ENCODE data around the gene PRDM16.
"Not testable (repeated sequence)": the region's sequence is repeated elsewhere in the genome, so short reads cannot be mapped to it uniquely, and the experiment has no call there.

The PRDM16 gene

DNA sequence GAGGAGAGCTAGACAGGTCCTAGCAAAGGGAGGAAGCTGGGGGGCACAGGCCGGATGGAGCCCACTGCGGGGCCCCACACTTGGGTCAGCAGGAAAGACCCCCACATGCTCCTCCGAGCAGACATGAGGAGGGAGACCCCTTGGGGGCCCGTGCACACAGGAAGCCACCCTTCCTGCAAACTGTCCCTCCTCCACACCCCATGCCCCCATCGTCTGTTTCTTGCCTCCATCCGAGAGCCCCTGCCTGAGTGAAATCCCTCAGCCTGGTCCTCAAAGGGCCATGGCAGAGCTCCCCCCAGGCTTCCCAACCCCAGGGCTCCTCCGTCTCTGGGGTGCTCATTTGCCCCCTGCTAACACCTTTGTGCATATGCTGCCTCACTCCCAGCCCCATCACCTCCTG is 168.0 kb downstream of the PRDM16 start:
- DNase-seq = no peak

DNA sequence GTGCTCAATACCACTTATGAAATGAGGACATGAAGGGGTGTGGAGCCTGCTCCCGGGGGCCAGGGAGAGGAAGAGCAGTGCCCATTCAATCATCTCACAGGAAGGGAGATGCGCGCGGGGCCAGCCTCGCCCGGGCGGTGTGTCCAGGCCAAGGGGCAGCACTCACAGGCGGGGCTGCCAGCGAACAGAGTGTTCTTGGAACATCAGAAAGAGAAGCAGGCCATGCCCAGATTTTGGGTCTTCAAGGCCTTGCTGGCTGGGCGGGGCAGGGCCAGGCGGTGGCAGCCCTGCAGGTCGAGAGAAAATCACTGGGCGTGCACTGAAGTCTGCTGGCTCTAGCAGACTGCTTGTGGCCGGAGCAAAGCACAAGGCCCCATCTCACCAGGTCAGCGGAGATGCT is 168.6 kb downstream of the PRDM16 start:
- DNase-seq = no peak

DNA sequence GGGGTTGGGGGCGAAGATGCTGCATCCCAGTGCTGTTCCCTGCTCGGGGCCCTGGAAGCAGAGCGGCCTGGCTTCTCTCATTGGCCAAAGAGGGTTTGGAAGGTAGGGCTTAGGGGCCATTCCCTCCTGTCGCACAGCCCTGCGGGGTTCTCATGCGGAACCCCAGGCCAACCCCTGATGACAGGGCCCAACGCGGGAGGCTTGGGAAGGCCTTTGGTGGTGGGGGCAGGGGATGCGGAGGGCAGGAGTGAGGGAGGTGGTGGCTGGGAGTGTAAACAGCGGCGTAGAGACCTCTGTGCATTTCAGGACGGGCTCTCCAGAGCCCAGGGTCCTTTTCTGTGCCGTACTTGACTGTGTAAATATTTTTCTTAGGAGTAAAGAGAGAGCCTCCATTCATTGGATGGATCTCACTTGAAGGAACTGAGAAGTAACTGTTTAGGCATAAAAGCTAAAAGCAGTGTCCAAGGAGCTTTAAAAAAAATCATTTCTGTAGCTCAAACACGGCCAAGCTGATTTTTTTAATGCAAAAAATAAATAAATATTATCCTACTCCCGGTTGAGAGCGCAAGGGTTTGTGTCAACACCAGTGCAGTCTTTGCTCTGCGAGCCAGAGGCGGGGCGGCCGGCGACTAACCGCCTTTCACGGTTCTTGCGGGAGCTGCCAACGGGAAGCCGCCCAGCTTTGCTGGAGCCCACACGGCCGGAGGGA is 169.1 kb downstream of the PRDM16 start:
- no peak for DNase-seq

DNA sequence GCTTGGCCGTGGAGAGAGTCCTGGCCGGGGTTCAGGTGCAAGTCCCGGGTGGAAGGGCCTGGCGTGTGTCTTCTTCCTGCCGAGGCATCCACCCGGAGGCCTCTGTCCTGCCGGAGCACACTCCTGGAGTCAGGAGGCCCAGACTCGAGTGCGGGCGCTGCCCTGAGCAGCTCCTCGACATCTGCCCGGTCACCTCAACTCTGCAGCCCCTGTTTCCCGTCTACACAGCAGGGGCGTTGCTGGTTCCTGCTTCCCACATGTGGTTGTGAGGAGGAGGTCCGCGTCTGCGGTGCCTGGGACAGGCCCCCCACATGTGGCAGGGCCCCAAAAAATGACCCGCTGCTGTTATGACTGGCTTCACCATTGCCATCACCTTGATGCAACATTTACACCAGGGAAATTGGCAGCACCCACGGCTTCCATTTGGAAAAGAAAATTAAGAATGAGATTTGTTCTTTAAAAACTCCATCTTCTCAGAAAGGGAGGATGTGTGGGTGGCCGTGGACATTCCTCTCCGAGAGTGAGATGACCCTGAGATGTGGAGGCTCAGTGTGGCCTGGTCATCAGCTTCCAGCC is 169.8 kb downstream of the PRDM16 start:
- DNase-seq = no peak

DNA sequence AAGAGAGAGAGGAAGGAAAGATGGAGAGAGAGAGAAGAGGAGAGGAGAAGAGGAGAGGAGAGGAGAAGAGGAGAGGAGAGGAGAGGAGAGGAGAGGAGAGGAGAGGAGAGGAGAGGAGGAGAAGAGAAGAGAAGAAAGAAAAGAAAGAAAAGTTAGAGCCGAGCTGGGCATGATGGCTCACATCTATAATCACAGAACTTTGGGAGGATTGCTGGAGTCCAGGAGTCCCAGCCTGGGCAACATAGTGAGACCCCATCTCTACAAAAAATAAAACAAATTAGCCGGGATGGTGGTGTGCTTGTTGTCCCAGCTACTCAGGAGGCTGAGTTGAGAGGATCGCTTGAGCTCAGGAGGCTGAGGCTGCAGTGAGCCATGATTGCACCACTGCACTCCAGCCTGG is 171.0 kb downstream of the PRDM16 start:
- DNase-seq = not testable (repeated sequence)

DNA sequence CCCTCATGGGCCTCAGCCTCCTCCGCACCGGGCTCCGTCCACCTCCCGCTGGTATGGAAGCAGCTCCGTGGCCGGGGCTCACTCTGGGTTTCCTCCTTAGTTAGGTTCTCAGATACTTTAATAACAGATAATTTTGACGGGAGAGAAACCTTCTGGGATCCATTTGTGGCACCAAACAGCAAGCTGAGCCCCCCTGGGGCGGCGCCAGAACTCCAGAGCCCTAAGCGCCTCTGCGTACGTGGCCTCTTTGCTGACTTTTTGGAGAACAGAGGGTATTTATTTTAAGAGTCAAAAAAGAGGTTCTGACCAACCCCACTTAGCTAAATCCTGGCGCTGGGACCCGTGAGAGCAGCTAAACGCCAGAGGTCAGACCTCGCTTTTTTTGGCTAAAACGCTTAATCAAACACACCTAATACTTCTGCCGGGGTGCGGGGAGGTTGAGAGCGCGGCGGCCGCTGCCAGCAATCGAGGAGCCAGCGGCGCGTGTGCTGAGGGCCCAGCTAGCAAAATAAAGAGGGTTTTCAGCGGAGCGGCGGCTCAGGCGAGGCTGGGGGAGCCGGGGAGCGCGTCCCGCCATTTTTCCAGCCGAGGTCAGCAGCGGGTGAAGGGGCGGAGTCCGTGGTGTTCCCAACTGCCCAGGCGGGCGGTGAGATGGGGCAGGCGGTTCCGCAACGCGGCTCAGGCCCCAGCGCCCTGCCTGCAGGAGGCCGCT is 171.7 kb downstream of the PRDM16 start:
- no peak for DNase-seq

DNA sequence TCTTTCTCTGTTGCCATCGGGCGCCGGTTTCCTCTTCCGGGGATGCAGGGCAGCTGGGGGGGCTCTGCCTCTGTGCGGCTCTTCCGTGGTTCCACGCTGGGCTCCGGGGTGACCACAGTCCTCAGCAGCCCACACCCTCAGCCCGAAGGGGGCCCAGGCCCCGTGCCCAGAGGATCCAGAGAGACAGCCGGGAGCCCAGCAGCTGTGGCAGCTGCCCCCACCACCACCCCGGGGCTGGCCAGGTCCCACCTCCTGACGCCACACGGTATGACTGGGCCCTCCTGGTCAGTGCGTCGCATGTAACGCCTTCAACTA is 172.2 kb downstream of the PRDM16 start:
- DNase-seq = no peak

DNA sequence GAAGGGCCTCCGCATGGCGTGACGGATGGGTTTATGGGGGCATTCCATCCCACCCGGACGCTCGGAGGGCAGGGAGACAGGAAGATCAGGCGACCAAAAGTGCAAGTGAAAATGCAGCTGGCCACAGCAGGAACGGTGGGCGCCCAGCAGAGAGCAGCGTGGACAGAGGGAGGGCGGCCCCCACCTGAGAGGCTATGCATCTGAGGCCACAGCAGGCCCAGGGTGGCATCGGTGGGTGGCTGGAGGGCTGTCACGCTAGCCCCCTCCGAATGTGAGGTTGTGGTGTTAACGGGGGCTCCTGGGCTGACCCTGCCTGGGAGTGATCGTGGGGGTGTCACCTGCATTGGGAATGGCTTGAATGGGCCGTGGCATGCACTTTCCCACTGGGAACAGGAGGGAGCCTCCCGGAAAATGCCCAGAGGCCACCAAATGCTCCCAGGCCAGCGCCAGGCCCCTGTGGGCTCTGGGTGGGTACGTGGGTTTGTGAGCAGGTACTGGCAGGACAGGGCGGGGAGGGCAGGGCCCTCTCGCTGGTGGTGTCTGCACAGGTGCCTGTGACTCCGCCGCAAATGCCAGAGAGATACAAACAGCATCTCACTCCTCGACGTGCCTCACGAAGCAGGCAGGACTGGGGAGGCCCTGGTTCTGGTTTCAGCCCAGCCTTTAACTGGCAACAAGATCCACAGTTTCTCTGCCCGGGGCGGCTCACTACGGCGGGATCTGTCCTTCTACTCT is 172.8 kb downstream of the PRDM16 start:
- DNase-seq = no peak

DNA sequence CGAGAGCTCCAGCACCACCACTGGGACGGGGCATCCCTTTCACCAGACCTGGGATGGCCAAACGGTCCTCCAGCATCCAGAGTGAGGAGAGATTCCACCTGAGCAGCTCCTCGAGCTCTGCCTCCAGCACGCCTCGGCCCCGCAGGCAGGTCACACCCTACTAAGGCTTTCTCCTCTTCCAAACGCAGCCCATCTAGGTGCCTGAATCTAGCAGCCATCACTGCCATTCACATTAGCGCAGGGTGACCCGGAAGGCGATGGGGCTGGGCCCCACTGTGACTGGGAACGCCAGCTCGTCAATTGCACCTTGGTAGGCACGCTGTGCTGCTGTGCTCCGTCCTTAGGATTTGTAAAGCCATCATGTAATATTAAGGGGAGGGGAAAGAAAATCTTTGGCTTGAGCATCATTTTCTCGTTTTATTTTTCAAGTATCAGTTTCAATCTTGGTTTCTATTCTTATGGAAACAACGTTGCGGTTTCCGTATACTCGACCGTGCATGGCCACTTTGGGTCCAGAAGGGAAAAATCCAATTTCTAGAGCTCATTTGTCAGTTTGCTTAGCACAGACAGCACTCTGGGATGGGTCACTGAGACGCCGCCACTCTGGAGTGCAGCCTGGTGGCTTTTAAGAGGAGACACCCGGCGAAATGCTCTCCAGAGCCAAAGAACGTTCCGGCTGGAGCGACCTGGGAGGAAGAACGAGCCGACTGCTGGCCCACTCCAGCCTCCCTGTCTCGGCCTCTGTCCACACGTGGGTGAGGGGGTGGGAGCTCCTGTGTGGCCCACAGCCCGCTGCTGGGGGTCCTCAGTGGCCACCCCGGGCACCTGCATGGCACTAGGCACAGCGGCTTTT is 173.6 kb downstream of the PRDM16 start:
- no peak for DNase-seq

DNA sequence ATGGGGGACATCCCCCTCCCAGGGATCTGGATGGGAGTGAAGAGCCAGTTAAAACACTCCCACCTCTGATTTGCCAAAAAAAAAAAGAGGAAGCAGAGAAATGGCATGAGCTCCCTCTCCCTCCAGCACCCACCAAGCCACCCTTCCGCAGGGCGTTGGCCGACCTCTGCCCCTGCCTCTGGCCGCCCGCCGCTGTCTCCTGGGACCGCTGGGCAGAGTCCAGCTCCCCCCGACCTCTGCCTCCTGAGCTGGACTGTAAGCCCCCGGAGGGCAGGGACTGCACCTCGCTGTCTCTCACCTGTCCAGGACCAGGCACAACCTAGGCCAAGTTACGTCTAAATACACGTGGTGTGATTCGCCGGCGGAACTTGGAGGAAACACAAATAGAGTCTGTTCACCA is 174.3 kb downstream of the PRDM16 start:
- no peak for DNase-seq

DNA sequence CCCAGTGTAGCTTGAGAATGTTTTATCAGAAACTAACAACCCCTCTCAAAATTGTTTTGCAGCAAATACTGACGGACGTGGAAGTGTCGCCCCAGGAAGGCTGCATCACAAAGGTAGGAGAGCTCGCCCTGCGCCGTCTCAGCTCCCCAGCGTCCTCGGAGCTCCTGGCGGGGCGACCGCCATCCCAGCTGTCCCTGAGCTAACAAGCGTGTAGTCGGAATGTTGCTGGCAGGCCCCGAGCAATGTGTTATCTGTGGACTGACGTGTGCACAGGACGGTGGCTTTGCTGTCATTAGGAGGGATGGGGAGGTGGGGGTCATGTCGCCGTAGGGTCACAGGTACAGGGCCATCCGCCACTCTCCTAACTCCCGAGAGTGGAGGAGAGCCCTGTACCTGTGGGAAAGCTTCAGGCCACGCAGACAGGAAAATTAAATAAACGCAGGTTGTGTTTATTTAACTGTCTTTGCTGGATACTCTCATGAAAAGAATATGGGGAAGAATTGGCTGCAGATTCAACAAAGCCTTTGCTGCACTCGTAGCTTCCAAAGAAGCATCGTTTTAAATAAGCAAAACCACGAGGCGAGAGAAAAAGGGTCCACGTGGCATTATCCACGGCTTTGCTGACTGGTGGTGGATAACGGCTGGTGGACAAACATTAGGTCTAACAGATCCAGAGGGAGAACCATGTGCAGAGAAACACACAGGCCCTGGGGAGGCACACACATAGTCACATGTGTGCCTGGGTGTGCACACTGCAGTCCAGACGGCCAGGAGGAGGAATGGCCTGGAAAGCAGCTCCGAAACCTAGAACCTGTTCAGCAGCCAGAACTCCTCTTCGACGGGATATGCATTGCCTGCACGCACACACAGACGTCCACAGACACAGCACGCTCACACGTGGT is 175.3 kb downstream of the PRDM16 start:
- no peak for DNase-seq

DNA sequence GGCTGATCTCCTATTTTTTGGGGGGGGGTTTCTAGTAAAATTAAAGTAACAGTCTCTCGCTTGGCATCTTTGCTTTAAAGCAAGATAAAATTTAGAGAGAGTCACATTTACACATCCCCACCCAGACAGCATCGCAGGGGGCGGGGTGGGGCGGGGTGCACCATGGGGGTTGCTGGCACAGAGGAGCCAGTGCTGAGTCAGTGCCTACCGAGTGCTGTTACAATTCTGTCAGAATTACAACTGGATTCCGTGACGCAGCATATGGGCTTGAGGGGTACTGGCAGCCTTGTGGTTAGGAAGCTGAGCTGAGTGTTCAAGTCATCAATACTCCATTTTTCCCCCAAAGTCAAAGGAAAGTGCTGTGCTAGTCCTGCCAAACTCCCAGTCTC is 175.9 kb downstream of the PRDM16 start:
- DNase-seq = no peak

DNA sequence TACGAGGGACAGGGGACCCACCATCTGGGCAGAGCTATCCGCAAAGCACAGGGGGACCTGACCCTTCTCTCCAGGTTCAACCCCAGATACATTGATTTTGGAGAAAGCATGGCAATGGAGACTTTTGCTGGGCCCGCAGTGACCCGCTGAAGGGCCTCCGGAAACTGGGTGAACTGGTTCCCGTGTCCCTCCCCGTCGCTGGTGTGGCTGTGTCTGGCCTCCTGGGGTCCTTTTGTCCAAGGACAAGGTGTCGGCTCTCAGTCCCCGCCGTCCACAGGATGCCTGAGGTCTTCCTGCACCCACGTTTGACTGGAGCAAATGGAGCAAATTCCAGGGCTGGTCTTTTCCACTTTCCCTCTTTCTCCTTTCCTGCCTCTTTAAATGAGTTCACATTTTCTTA is 176.3 kb downstream of the PRDM16 start:
- no peak for DNase-seq

DNA sequence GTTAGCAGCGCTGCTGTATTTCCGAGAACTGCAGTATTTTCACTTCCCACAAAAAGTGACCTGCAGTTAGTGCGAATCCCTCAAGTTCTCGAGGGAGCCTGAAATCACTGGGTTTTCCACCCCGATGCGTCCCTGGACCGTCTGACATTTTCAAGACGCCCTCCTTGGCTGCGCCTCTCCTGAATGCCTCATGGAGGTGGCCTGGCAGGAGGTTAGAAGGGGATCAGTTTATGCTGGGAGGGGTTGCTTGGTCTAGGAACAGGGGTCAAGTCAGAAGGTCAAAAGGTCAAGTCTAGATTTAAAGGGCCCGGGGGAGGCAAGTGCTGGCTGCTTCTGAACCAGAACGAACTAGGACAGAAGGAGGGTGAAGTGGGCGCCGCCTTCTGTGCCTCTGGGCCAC is 176.8 kb downstream of the PRDM16 start:
- DNase-seq = no peak

DNA sequence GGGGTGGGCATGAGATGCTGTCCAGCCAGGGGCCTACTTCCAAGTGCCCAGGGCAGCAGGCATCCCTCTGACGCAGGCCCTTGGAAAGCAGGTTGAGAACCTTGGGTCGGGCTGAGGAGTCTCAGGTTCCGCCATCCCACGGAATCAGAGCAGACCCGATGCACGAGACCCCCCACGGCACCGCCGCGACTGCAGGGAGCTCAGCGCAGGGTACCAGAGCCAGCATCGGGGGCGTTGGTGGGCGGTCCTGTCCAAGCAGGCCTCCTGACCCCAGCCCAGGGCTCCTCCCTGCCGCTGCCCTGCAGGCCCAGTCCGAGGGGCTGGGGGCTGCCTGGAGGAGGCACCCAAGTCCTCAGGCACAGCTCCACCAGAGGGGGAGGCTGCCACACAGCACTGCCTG is 177.2 kb downstream of the PRDM16 start:
- DNase-seq = no peak

DNA sequence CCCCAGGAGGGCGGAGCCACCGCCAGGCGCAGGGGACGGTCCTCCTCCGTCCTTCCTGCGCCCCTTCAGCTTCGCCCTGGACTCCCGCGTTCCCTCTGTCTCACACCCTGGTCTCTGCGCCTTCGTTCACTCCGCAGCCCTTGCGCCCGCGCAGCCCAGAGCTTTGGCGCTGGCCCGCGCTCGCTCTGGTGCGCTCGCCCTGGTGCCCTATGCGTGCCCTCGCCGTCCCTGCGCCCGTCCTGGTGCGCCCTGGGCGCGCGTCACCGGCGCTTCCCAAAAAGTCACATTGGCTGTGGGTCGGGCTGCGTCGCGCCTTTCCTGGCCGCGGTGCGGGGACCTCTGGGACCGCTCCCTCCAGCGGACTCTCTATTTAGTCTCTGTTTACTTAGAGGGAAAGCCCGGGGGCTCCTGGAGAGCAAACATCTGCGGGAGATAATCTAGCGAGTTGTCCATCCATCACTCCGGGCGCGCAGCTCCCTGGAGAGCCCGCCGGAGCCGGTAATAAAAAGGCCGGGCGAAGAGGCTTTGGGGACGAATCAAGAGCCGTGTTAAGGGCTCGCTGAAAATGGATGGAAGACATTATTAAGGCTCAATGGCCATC is 178.6 kb downstream of the PRDM16 start:
- no peak for DNase-seq

DNA sequence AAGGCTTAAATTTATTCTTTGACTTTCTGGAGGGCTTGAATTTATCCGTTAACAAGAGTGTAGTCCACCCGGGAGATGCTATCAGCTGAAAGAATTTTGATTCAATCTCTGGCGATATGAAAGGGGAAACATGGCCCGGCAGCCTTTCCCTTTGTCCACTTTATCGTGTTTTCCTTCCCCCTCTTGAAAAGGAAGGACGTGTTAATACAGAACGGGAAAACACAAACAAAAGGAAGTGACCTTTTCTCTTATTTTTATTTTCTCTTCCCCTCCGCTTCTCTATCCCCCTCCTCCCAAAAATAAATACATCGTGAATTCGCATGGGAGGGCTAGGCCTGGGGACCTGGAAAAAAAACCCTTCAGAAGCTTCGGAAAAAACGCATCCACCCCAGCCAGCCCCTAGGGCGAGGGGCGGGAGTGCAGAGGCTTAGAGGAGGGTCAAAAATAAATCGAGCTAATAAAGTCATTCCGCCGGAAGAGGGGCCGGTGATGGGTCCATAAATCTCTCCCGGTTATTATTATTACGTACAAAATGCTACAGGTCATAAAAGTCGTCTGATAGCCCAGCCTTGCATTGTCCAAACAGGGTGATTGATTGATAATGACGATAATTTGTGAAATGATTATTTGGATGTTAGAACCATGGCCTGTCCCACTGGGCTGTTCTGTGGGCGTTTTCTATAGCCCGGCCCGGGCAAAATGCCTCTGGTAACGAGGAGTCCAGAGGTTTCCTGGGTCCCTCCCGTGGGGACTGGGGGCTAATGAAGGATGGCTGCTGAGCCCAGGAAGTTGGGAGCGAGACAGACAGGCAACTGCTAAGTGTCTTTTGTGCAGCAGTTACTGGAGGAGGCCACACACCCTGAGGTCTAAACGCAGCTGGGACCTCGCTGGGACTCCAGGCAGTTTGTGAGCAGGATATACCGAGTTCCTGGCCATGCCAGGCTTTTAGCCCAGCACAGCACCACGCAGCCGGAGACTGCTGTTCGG is 179.4 kb downstream of the PRDM16 start:
- no peak for DNase-seq

DNA sequence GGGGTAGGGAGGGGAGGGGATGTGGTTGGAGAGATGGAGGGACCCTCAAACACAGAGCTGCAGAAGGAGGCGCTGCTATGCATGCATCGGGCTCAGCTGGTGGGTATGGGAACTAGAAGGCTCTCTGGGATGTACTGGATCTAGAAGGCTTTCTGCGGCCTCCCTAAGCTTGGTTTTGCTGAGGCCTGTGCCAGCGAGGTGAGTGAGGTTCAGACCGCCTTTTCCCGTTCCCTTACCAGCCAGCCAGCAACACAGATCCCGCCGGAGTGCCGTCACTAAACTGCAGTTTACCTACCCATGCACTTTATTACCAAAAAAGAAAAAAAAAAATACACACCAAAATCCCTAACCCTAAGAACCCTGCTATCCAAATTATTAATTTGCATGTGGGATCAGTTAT is 180.2 kb downstream of the PRDM16 start:
- DNase-seq = no peak

DNA sequence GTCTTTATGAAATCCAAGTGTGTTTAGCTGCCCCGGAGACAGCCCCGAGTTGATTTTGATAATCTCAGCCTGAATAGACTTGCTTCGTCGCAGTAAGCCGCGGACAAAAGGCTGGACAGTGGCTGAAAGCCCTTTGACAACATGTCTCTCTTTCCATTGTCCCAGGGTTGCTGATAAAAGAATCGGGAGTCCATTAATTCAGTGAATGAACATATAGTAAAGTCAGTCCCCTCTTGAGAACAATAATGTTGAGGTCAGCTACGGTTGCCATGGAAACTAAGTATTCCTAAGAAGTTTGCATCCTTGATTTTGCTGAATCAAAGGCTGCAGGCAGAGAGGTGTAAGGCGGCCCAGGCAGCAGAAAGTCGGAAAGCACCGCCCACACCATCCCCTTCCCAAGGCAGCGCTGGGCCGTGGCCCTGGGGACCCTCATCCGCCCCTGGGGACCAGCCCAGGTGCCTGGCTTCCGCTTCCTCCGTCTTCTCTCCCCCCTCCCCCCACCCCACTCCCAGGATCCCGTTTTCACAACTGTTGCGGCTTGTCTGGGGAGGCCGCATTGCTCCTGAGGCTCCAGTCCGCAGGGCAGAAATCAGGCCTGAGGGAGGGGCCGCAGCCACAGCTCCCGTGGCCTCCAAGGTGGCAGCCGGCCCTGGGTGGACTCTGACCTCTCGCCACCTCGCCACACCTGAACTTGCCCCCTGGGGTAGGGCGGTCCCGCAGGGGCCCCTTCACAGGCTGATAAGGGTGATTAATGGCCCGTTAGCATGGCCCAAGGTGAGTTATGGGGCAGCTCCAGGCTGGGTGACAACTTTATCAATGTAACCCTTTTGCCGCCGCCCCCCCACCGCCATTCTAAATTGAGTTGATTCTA is 180.9 kb downstream of the PRDM16 start:
- no peak for DNase-seq
